Left ventricle myocardium inferior (tissue), 1 donor: Measurements from ENCODE around the gene KLF15. TPM values are rescaled to one million over a fixed set of nuclear protein-coding genes. Genes with fewer than 3 reads are reported as not detected.

Experiments used
- DNase-seq: peaks from one replicate; pipeline ENCODE4 v3.0.0-alpha.2; 2020
- H3K27ac ChIP-seq: fragments of 200-600 bp; replicated peaks from 2 replicates; pipeline ENCODE4 v1.8.0; 2021
- H3K27me3 ChIP-seq: fragments of 200-600 bp; 2 replicates; pipeline ENCODE4 v1.8.0; 2021; ENCODE audit warnings: low read depth
- H3K36me3 ChIP-seq: fragments of 200-600 bp; 2 replicates; pipeline ENCODE4 v1.8.0; 2021
- H3K4me1 ChIP-seq: fragments of 200-600 bp; 2 replicates; pipeline ENCODE4 v1.8.0; 2021
- H3K4me3 ChIP-seq: fragments of 200-600 bp; 2 replicates; pipeline ENCODE4 v1.8.0; 2021; ENCODE audit warnings: mild to moderate bottlenecking, moderate library complexity
- H3K9me3 ChIP-seq: fragments of 200-600 bp; replicated peaks from 2 replicates; pipeline ENCODE4 v1.8.0; 2021
- intact Hi-C: fragments of 100-400 bp; cut with micrococcal nuclease; formaldehyde crosslinking; loops from one replicate; pipeline ENCODE4 v1.11.0; 2022
- total RNA-seq: library from RNA; stranded (reverse); fragmentation: NEBNext Ultra II Directional; extraction: Animal tissue kit (Norgen Biotek cat#: 25700); gene quantifications from one replicate; pipeline ENCODE4 v1.2.1, GENCODE V29; 2021
- TF ChIP-seq, protein P1 (sequence below): fragments of 200-600 bp; IDR thresholded peaks from 2 replicates; pipeline ENCODE4 v1.8.0; 2021; ENCODE audit warnings: antibody characterized with exemption, mild to moderate bottlenecking, borderline replicate concordance
- donor health status: DM: no; HTN: yes; CAD: no; lungs with severe emphysema.

KLF15 gene
- total RNA-seq, 1 donor from 2014 or later, result 44.6 TPM

DNA sequence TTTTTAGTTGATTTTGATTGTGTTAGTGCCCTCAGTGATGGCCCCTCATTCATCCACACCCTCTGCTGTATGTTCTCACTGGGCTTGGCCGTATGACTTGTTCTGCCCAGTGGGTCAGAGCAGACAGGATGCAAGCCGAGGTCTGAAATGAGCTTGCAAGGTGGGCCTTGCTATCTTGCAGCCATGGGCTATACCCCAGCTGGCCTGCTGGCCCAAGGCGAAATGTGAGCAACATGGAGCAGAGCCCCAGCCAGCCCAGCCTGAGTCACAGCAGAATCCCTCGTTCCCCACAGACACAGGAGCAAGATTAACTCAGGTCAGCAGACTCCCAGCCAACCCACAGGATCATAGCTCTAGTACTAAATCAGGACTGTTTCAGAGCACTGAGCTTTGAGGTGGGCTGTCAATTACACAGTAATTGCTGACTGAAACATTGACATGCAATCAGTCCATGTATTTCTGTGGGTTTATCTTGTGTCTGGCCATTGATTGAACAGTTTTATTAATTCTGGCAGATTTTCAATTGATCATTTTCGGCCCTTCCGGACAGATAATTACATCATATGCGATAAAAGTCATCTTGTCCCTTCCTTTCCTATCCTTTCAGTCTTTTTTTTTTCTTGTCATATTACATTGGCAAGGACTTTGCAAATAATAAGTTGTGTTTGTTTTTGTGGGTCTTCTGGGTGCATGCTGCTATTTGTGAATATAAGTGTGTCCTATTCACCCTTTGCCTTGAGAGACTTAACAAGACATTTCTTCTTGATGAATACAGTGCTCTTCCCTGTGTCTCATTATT, 27.1 kb downstream of the KLF15 start:
- no peak overlapping the region for H3K27ac ChIP-seq

DNA sequence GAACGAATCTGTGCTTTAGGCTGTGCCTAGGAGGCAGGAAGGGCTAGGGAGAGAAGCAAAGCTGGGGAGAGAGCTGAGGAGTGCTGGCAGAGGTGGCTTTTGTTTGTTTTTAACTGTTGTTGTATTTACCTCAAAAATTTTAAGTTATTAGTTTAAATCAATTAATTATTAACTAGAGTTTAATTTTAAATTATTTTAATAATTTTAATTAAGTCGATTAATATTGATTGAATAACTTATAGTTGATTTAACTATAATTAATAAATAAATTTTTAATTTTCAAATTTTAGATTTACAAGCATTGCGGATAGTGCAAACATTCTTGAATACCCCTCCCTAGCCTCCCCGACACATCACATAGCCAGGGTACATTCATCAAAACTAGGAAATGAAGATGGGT, 30.6 kb downstream of the KLF15 start:
- intact Hi-C loops, result no loop called here
- no peaks in the 10 kb centered on the region for H3K27me3 ChIP-seq
- no peak overlapping the region for H3K4me3 ChIP-seq
- DNase-seq, result no peak
- TF ChIP-seq, protein P1, sequence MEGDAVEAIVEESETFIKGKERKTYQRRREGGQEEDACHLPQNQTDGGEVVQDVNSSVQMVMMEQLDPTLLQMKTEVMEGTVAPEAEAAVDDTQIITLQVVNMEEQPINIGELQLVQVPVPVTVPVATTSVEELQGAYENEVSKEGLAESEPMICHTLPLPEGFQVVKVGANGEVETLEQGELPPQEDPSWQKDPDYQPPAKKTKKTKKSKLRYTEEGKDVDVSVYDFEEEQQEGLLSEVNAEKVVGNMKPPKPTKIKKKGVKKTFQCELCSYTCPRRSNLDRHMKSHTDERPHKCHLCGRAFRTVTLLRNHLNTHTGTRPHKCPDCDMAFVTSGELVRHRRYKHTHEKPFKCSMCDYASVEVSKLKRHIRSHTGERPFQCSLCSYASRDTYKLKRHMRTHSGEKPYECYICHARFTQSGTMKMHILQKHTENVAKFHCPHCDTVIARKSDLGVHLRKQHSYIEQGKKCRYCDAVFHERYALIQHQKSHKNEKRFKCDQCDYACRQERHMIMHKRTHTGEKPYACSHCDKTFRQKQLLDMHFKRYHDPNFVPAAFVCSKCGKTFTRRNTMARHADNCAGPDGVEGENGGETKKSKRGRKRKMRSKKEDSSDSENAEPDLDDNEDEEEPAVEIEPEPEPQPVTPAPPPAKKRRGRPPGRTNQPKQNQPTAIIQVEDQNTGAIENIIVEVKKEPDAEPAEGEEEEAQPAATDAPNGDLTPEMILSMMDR, result no peak
- no peaks in the 10 kb centered on the region for H3K4me1 ChIP-seq
- H3K36me3 ChIP-seq, result peaks cover 13% of the 10 kb centered on the region
- no peak overlapping the region for H3K27ac ChIP-seq
- peaks cover 21% of the 10 kb centered on the region for H3K9me3 ChIP-seq

More for the DNA sequence above, 27.1 kb downstream of the KLF15 start:
- peaks cover 21% of the 10 kb centered on the region for H3K9me3 ChIP-seq
- H3K27me3 ChIP-seq, result no peaks in the 10 kb centered on the region
- intact Hi-C loops, result no loop called here
- TF ChIP-seq, protein P1, result no peak
- no peak for DNase-seq
- H3K4me3 ChIP-seq, result no peak overlapping the region
- peaks cover 13% of the 10 kb centered on the region for H3K36me3 ChIP-seq
- no peaks in the 10 kb centered on the region for H3K4me1 ChIP-seq

DNA sequence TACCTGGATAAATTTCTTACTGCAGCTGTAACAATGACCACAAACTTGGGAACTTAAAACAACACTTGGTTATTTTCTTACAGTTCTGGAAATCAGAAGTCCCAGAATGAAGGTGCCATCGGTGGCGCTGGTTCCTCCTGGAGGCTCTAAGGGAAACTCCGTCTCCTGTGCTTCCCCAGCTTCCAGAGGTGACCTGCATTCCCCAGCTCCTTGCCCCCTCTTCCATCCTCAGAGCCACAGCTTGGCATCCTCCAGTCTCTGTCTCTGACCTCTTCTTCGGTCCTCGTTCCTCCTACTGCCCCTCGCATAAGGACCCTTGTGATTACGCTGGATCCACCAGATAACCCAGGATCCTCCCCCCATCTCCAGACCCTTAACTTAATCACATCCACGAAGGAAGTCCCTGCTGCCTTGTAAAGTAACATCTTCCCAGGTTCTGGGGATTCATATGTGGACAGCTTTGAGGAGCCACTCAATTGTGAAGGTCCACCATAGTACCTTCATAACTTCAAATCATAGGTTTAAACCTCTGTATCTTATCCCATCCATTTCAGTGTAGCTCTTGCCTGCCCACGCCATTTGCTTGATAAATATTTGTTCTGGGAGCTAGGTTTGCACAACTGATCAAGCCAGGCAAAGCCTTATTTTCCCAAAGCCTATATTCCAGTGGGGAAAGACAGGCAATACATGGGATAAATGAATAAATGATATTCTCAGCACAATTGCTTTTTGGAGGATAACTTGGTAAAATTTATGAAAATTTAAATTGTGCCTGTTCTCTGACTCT, 34.8 kb downstream of the KLF15 start:
- no peak overlapping the region for H3K4me3 ChIP-seq
- no peak for DNase-seq
- no peak overlapping the region for H3K27ac ChIP-seq
- H3K27me3 ChIP-seq, result no peaks in the 10 kb centered on the region
- intact Hi-C loops, result no loop called here
- peaks cover 4% of the 10 kb centered on the region for H3K9me3 ChIP-seq
- TF ChIP-seq, protein P1, result no peak
- no peaks in the 10 kb centered on the region for H3K36me3 ChIP-seq
- no peaks in the 10 kb centered on the region for H3K4me1 ChIP-seq

DNA sequence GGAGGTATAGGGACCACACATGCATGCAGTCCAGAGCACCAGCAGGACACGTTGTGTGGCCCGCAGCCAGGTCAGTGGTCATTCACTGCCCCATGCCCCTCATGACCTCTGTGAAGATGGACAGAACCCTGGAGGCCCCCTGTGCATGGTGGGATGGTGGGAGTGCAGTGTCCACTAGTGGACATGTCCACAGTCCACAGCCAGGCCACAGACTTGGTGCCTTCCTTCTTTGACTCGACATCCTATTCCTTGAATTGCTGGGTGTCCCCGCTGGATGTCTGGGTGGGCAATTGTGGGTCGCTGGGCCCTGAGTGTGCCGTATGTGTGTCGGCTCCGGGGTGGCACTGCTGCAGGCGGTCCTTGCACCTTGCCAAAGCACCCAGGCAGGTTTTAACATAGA, 35.7 kb downstream of the KLF15 start:
- Histone ChIP-seq H3K4me3 (no peak overlapping the region), H3K36me3 (no peaks in the 10 kb centered on the region), H3K4me1 (no peaks in the 10 kb centered on the region), H3K27me3 (no peaks in the 10 kb centered on the region), H3K27ac (no peak overlapping the region), H3K9me3 (peaks cover 3% of the 10 kb centered on the region)
- TF ChIP-seq, protein P1, result no peak
- intact Hi-C loops, result no loop called here
- DNase-seq, result no peak

DNA sequence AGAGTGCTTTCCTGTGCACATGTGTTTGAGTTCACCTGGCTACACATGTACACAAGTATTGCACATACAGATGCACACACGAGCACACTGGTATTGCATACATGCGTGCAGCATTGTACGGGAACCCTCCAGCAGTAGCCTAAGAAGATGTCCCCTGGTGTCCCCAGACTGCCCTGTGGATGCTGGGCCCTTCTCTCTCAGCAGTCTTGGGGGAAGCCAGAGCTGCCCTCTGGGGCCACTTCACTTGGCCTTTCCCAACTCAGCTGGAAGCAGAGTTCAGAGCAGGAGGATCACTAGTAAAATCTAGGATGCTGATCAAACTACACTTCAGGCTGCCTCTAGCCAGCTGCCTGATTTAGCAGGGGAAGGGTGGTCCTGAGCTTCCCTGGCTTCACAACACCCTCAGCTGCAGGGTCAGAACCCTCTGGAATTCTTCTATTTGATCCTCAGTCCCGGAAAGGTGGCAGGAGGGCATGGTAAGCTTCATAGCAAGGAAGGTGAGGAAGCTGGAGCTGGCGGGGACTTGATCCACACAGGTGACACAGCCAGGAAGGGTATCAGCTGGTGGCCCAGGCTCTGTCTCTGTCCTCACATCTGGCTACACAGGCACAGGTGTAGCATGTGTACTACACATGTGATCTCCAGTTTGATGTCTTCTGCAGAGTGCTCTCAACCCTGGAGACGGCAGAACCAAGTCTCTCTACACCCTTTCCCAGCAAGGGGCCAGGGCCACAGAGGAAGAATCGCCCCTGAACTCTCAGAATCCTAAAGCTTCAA, 36.5 kb downstream of the KLF15 start:
- no peak for DNase-seq
- Histone ChIP-seq H3K27me3 (no peaks in the 10 kb centered on the region), H3K27ac (no peak overlapping the region), H3K9me3 (no peaks in the 10 kb centered on the region), H3K4me3 (no peak overlapping the region), H3K36me3 (no peaks in the 10 kb centered on the region), H3K4me1 (no peaks in the 10 kb centered on the region)
- TF ChIP-seq, protein P1, result no peak
- intact Hi-C loops, result no loop called here
